ENCODE measurements around the gene RSAD1. TPM values are rescaled to one million over a fixed set of nuclear protein-coding genes. Genes with fewer than 3 reads are reported as not detected.

The RSAD1 gene
- total and polyA plus RNA-seq, 2 donors, result 18.7 to 36.4 TPM

GRCh38 chr17:50482516-50482915 lies 3.9 kb downstream of the RSAD1 start:
- Histone ChIP-seq H3K9me3 (ENCODE audit: control insufficient read depth in 2 of 2, insufficient read depth in 1 of 2, low read length in 1 of 2) (peaks cover 0 to 4% of the 10 kb centered on the region in 2 donors), H3K36me3 (ENCODE audit: control insufficient read depth in 2 of 2, insufficient read depth in 2 of 2, low read length in 1 of 2) (peaks cover 24 to 41% of the 10 kb centered on the region in 2 donors), H3K4me1 (ENCODE audit: control insufficient read depth in 2 of 2, insufficient read depth in 2 of 2, low read length in 2 of 2) (peaks cover 10 to 16% of the 10 kb centered on the region in 2 donors), H3K27me3 (ENCODE audit: control insufficient read depth in 2 of 2, insufficient read depth in 1 of 2, low read length in 1 of 2) (no peaks in the 10 kb centered on the region), H3K27ac (ENCODE audit: low read depth in 1 of 2, low read length in 1 of 2) (no peak overlapping the region), H3K4me3 (ENCODE audit: low read length in 2 of 2) (no peak overlapping the region)
- 56% methylated on average over 7 of the region's 7 CpGs for WGBS
- DNase-seq (ENCODE audit: low read depth in 6 of 9, low spot score in 9 of 9), result peak in 6 of 9 donors; percentile 13 to 67 (median 36)

- Histone ChIP-seq H3K36me3 (ENCODE audit: control insufficient read depth in 2 of 2, insufficient read depth in 2 of 2, low read length in 1 of 2) (peaks cover 24 to 41% of the 10 kb centered on the region in 2 donors), H3K4me3 (ENCODE audit: low read length in 2 of 2) (no peak overlapping the region), H3K9me3 (ENCODE audit: control insufficient read depth in 2 of 2, insufficient read depth in 1 of 2, low read length in 1 of 2) (peaks cover 0 to 4% of the 10 kb centered on the region in 2 donors), H3K27ac (ENCODE audit: low read depth in 1 of 2, low read length in 1 of 2) (no peak overlapping the region), H3K27me3 (ENCODE audit: control insufficient read depth in 2 of 2, insufficient read depth in 1 of 2, low read length in 1 of 2) (no peaks in the 10 kb centered on the region), H3K4me1 (ENCODE audit: control insufficient read depth in 2 of 2, insufficient read depth in 2 of 2, low read length in 2 of 2) (peaks cover 5 to 10% of the 10 kb centered on the region in 2 donors)
- 98% methylated on average over 5 of the region's 5 CpGs for WGBS
- no peak for DNase-seq (ENCODE audit: low read depth in 6 of 9, low spot score in 9 of 9)
Measured at GRCh38 chr17:50483266-50483665, 4.6 kb downstream of the RSAD1 start.

- WGBS, result 97% methylated on average over 11 of the region's 11 CpGs
- Histone ChIP-seq H3K27ac (ENCODE audit: low read depth in 1 of 2, low read length in 1 of 2) (no peak overlapping the region), H3K4me1 (ENCODE audit: control insufficient read depth in 2 of 2, insufficient read depth in 2 of 2, low read length in 2 of 2) (peaks cover 3 to 6% of the 10 kb centered on the region in 2 donors), H3K9me3 (ENCODE audit: control insufficient read depth in 2 of 2, insufficient read depth in 1 of 2, low read length in 1 of 2) (peaks cover 0 to 4% of the 10 kb centered on the region in 2 donors), H3K27me3 (ENCODE audit: control insufficient read depth in 2 of 2, insufficient read depth in 1 of 2, low read length in 1 of 2) (no peaks in the 10 kb centered on the region), H3K36me3 (ENCODE audit: control insufficient read depth in 2 of 2, insufficient read depth in 2 of 2, low read length in 1 of 2) (peaks cover 24 to 41% of the 10 kb centered on the region in 2 donors), H3K4me3 (ENCODE audit: low read length in 2 of 2) (no peak overlapping the region)
- no peak for DNase-seq (ENCODE audit: low read depth in 6 of 9, low spot score in 9 of 9)
Measured at GRCh38 chr17:50484386-50485155, 5.9 kb downstream of the RSAD1 start.

GRCh38 chr17:50487213-50488096 lies 8.8 kb downstream of the RSAD1 start:
- Histone ChIP-seq H3K36me3 (ENCODE audit: control insufficient read depth in 2 of 2, insufficient read depth in 2 of 2, low read length in 1 of 2) (peaks cover 19 to 29% of the 10 kb centered on the region in 2 donors), H3K4me3 (ENCODE audit: low read length in 2 of 2) (no peak overlapping the region), H3K9me3 (ENCODE audit: control insufficient read depth in 2 of 2, insufficient read depth in 1 of 2, low read length in 1 of 2) (no peaks in the 10 kb centered on the region), H3K27ac (ENCODE audit: low read depth in 1 of 2, low read length in 1 of 2) (no peak overlapping the region), H3K4me1 (ENCODE audit: control insufficient read depth in 2 of 2, insufficient read depth in 2 of 2, low read length in 2 of 2) (no peaks in the 10 kb centered on the region), H3K27me3 (ENCODE audit: control insufficient read depth in 2 of 2, insufficient read depth in 1 of 2, low read length in 1 of 2) (no peaks in the 10 kb centered on the region)
- 95% methylated on average over 17 of the region's 17 CpGs for WGBS
- DNase-seq (ENCODE audit: low read depth in 6 of 9, low spot score in 9 of 9), result no peak

- Histone ChIP-seq H3K4me3 (ENCODE audit: low read length in 2 of 2) (no peak overlapping the region), H3K27me3 (ENCODE audit: control insufficient read depth in 2 of 2, insufficient read depth in 1 of 2, low read length in 1 of 2) (no peaks in the 10 kb centered on the region), H3K27ac (ENCODE audit: low read depth in 1 of 2, low read length in 1 of 2) (no peak overlapping the region), H3K9me3 (ENCODE audit: control insufficient read depth in 2 of 2, insufficient read depth in 1 of 2, low read length in 1 of 2) (no peaks in the 10 kb centered on the region), H3K36me3 (ENCODE audit: control insufficient read depth in 2 of 2, insufficient read depth in 2 of 2, low read length in 1 of 2) (peaks cover 13 to 18% of the 10 kb centered on the region in 2 donors), H3K4me1 (ENCODE audit: control insufficient read depth in 2 of 2, insufficient read depth in 2 of 2, low read length in 2 of 2) (no peaks in the 10 kb centered on the region)
- DNase-seq (ENCODE audit: low read depth in 6 of 9, low spot score in 9 of 9), result no peak
- 98% methylated on average over 2 of the region's 2 CpGs for WGBS
Measured at GRCh38 chr17:50488880-50489279, 10.2 kb downstream of the RSAD1 start.

- DNase-seq (ENCODE audit: low read depth in 6 of 9, low spot score in 9 of 9), result no peak
- Histone ChIP-seq H3K27ac (ENCODE audit: low read depth in 1 of 2, low read length in 1 of 2) (no peak overlapping the region), H3K4me3 (ENCODE audit: low read length in 2 of 2) (no peak overlapping the region), H3K4me1 (ENCODE audit: control insufficient read depth in 2 of 2, insufficient read depth in 2 of 2, low read length in 2 of 2) (no peaks in the 10 kb centered on the region), H3K36me3 (ENCODE audit: control insufficient read depth in 2 of 2, insufficient read depth in 2 of 2, low read length in 1 of 2) (no peaks in the 10 kb centered on the region), H3K27me3 (ENCODE audit: control insufficient read depth in 2 of 2, insufficient read depth in 1 of 2, low read length in 1 of 2) (peaks cover 0 to 4% of the 10 kb centered on the region in 2 donors), H3K9me3 (ENCODE audit: control insufficient read depth in 2 of 2, insufficient read depth in 1 of 2, low read length in 1 of 2) (no peaks in the 10 kb centered on the region)
- WGBS, result 89% methylated on average over 1 of the region's 1 CpG
Measured at GRCh38 chr17:50491505-50491904, 12.8 kb downstream of the RSAD1 start.

- H3K36me3 ChIP-seq (ENCODE audit: control insufficient read depth in 2 of 2, insufficient read depth in 2 of 2, low read length in 1 of 2), result no peaks in the 10 kb centered on the region
- no peak overlapping the region for H3K27ac ChIP-seq (ENCODE audit: low read depth in 1 of 2, low read length in 1 of 2)
- H3K27me3 ChIP-seq (ENCODE audit: control insufficient read depth in 2 of 2, insufficient read depth in 1 of 2, low read length in 1 of 2), result peaks cover 0 to 4% of the 10 kb centered on the region in 2 donors
- H3K4me1 ChIP-seq (ENCODE audit: control insufficient read depth in 2 of 2, insufficient read depth in 2 of 2, low read length in 2 of 2), result no peaks in the 10 kb centered on the region
- DNase-seq (ENCODE audit: low read depth in 6 of 9, low spot score in 9 of 9), result no peak
- H3K9me3 ChIP-seq (ENCODE audit: control insufficient read depth in 2 of 2, insufficient read depth in 1 of 2, low read length in 1 of 2), result no peaks in the 10 kb centered on the region
- H3K4me3 ChIP-seq (ENCODE audit: low read length in 2 of 2), result no peak overlapping the region
- 94% methylated on average over 8 of the region's 8 CpGs for WGBS
Measured at GRCh38 chr17:50492214-50492613, 13.6 kb downstream of the RSAD1 start.

GRCh38 chr17:50493744-50494143 lies 15.1 kb downstream of the RSAD1 start:
- Histone ChIP-seq H3K4me3 (ENCODE audit: low read length in 2 of 2) (no peak overlapping the region), H3K36me3 (ENCODE audit: control insufficient read depth in 2 of 2, insufficient read depth in 2 of 2, low read length in 1 of 2) (no peaks in the 10 kb centered on the region), H3K27me3 (ENCODE audit: control insufficient read depth in 2 of 2, insufficient read depth in 1 of 2, low read length in 1 of 2) (peaks cover 0 to 4% of the 10 kb centered on the region in 2 donors), H3K27ac (ENCODE audit: low read depth in 1 of 2, low read length in 1 of 2) (no peak overlapping the region), H3K4me1 (ENCODE audit: control insufficient read depth in 2 of 2, insufficient read depth in 2 of 2, low read length in 2 of 2) (no peaks in the 10 kb centered on the region), H3K9me3 (ENCODE audit: control insufficient read depth in 2 of 2, insufficient read depth in 1 of 2, low read length in 1 of 2) (no peaks in the 10 kb centered on the region)
- 82% methylated on average over 3 of the region's 3 CpGs for WGBS
- DNase-seq (ENCODE audit: low read depth in 6 of 9, low spot score in 9 of 9), result no peak

All from thymus (tissue), 11 donors.